Tongue (tissue), 2 donors: ENCODE measurements around the gene SERPINA3. TPM values are rescaled to one million over a fixed set of nuclear protein-coding genes. Genes with fewer than 3 reads are reported as not detected.

Experiments
- DNase-seq: peaks from one replicate; pipeline ENCODE4 v3.0.0-alpha.2; 2015
- total RNA-seq: library from RNA; depleted of rRNA; stranded (reverse); fragments of >200 nt; gene quantifications from one replicate; pipeline ENCODE4 v1.2.3, GENCODE V29; 2014

Gene SERPINA3
- total RNA-seq, 1 donor from 2014 or later = 1.5 TPM

DNA sequence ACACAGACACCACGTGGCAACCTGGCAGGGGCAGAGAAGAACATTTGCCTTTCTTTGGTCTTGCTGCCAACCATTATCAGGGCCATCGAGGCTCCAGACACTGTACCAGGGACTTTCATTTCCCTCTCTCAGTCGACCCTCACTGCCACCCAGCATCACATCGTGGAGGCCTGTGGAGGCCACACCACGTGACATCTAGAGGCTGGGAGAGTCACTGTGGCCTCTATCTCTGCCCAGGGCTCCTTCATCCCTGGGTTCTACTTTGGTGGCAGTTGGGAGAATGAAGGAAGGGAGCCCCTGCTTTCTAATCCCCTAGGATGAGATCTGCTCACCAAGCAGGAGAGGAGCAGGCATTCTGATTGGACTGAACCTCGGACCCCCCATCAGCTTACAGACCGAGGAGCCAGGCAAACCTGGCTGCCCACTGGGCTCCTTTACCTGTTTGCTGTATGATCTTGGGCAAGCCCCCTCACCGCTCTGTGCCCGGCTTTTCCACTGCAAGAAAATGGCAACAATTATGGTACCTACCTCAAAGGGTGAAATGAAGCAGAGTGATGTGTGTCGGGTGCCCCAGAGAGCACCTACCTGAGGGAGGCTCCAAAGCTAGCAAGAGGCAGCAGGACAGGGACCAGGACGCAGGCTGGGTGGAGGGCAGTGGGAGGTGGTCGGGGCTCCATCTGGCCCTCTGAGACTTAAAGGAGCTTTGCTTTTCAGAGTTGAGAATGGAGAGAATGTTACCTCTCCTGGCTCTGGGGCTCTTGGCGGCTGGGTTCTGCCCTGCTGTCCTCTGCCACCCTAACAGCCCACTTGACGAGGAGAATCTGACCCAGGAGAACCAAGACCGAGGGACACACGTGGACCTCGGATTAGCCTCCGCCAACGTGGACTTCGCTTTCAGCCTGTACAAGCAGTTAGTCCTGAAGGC, 1.8 kb downstream of the SERPINA3 start:
- no peak for DNase-seq

DNA sequence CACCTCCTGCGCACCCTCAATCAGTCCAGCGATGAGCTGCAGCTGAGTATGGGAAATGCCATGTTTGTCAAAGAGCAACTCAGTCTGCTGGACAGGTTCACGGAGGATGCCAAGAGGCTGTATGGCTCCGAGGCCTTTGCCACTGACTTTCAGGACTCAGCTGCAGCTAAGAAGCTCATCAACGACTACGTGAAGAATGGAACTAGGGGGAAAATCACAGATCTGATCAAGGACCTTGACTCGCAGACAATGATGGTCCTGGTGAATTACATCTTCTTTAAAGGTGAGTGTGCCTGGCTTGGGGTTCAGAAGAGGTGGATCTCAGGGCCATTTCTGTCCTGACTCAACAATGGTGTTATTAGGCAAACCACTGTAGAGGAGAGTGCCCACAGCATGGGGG, 2.6 kb downstream of the SERPINA3 start:
- no peak for DNase-seq

DNA sequence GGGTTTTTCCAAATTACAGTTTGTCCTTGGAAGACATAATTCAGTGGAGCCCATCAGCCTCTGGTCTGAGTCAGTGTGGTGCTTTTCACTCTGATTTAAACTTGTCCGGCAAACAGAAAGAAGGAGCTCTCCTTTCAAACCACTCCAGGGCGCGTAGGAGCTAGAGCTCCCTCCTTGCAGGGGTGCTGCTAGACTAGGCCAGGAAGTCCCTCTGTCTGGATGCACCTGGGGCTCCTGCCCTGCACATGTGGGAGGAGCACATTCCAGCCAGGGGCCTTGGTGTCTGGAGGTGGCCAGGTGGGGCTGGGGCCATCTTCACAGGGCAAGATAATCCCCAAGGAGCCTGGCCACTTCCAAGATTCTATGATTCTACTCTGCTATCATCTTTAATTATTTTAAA, 3.1 kb downstream of the SERPINA3 start:
- DNase-seq = no peak

DNA sequence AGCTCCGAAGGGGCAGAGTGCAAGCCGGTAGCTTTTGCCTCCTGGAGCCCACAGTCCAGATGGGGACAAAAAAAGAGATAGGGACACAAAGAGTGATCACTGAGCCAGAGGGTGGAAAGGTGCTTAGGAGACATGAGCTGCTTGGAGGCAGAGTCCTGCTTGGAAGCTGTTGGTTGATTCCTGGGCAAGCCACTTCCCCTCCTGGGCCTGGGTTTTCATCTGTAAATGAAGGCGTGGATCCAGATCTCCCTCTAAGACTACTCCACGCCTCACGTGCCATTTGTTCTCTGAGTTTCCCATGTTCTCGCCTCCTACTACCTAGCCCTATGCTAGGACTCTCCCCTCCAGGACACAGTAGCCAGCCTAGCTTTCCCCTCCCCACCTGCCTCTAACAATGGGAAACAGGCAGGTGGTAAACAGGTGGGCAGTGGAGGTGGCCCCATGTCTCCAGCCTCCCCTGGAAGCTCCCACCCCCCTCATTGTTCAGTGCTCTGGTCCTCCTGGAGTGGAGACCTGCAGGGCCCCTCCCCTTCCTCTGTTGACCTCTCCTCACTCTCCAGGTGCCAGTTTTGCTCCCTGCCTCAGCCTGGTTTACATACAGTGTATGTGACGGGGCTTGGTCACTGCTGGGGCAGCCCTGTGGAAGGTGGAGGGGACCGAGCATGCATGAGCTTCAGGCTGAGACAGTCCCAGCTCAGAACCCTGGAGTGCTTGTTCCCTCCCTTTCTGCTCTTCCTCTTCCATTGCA, 3.8 kb downstream of the SERPINA3 start:
- no peak for DNase-seq

DNA sequence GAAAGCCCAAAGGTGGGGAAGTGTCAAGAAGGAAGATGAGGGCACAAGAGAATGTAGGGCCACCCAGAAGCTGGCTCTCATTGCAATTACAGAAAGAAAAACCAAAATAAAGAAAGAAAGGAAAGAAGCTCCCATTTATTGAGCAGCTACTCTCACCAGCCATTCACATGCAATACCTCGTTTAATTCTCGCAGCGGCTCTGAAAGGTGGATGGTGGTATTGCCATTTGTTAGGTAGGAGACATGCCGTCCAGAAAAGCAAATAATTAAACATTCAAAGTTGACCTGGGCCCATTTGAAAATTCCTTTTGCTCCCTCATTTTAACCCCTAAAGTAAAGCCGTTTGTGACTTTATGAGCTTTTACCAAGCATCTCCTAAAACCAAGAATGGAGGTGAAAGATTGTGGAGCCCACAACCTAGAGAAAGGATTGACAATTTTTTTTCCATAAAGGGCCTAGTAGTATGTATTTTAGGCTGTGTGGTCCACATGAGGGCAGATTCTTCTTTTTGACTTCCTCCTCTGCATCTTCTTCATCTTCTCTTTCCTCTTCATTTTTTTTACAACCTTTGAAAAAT, 5.3 kb downstream of the SERPINA3 start:
- no peak for DNase-seq

DNA sequence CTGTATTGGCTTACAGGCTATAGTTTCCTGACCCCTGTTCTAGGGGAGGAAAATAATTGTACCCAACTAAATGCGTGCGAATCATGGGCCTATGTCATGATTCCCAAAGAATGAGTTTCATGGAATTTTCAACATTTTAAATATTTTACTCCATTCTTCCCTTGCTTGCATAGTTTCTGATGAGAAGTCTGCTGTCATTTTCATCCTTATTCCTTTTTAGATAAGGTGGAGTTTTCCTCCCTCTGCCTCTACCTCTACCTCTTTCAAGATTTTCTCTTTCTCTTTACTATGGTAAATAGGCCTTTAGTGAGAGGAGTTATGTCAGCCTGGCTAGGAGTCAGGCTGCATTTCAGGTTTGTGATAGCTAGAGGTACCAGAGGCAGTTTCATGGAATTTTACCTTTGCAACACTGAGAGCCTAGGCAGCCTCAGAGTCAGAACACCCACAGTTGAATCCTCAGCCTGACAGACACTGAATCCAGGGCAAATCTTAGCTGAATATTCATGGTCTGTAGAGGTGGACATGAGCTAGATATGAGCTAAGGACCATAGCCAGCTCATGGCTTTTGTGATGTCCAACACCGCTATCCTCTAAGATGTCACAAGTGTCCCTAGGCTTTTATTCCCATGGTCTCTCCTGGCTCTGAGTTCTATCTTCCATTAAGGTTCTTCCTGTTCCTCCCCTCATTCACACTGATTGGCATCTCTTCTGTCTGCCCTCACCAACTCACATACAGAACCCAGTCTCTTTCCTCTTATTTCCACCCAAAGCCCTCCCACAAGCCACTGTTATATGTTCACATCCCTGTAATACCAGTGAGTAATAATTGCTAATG, 6.0 kb downstream of the SERPINA3 start:
- DNase-seq = no peak

DNA sequence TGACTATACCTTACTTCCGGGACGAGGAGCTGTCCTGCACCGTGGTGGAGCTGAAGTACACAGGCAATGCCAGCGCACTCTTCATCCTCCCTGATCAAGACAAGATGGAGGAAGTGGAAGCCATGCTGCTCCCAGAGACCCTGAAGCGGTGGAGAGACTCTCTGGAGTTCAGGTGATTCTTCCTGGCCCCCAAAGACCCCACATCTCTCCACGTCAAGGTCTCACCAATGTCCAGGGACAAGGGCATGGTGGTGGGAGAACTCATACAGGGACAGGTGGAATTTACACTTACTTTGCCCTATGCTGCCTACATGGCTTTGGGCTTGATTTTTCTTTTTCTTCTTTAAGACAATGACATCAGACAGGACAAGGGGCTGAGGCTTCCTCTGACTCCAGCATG, 7.1 kb downstream of the SERPINA3 start:
- no peak for DNase-seq

DNA sequence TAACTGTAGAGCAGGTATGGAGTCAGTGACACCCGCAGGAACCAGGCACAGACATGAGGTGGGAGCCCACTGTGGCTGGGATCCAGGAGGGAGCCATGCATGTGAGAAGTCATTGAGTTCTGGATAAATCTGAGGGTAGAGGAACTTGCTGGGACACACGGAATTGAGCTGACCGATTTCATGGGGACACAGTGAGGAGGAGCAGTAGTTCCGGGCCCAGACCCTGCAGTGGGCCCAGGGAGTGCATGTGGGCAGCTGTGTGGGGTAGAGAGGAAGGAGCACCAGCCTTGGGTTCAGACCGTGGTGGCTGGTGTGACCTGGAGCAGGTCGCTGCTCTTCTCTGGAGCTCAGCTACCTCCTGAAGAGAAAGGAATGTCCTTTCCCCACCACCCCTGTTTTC, 8.4 kb downstream of the SERPINA3 start:
- DNase-seq = no peak

DNA sequence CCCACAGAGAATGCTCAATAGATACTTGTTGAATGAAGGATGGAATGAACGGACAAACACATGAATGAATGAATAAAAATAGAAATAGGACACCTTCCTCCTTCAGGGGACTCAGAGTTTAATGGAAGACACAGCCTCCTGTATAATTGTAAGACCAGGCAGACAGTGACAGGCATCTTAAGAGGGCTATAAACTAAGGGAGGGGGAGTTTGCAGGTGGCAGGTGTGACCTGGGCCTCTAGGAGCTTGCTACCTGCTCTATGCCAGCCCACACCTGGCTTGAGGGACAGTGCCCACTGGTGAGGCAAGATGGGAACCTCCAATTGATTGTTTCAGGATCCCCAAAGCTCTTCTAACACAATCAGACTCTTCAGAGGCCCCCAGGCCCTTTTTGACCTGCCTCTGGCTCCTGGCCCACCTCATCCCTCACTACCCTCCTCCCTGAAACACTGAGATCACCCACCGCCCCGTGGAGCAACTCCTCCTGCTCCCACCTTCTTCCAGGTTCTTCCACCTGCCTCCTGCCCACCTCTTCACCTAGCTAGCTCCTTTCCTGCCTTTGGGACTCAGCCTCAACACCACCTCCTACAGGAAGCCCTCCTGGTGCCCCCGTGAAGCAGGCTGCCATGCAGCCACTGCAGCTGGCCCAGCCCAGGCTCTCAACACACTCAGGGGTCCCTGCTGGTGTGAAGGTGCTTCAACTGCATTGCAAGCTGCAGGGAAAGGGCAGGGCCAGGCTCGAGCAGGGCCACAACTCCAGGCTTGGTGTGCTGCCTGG, 9.4 kb downstream of the SERPINA3 start:
- no peak for DNase-seq

DNA sequence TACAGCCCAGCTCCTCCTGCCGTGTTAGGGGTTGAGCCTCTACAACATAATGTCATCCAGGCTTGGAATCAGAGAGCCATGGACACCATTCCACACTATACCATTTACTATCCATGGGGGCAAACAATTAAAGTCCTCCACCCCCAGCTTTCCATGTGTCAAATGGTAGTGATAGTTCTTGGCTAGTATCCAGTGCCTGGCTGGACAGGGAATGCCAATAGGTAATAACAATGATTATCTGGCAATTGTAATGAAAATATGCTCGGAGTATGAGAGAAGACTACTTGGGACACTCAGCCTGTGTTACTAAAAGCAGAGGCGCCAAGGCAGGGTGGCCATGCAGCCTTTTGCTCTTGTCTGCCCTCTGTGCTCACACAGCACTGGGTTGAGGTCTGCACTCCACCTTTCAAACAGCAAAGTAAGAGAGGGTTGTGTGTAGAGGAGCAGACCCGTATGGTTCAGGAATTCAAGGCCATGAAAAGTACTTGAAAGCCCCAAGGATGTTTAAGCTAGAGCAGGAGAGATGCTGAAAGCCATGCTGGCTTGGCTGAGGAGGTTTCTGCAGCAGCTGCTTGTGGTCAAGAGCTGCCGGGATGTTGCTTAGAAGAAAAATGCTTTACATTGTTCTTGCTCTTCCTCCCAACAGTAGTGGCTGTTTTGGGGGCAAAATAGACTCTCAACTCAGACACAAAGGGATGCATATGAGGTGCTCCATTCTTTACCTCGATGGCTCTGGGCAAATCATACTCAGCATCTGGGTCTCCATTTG, 10.6 kb downstream of the SERPINA3 start:
- no peak for DNase-seq

DNA sequence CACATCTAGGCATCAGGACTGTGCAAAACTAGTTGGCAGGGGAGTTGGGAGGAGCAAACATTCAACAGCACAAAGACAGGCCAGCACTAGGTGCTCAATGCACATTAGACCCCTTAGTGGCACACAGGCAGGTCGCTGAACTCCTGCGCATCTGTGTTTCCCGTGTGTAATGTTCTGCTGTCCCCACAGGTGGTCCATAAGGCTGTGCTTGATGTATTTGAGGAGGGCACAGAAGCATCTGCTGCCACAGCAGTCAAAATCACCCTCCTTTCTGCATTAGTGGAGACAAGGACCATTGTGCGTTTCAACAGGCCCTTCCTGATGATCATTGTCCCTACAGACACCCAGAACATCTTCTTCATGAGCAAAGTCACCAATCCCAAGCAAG, 11.2 kb downstream of the SERPINA3 start:
- no peak for DNase-seq

DNA sequence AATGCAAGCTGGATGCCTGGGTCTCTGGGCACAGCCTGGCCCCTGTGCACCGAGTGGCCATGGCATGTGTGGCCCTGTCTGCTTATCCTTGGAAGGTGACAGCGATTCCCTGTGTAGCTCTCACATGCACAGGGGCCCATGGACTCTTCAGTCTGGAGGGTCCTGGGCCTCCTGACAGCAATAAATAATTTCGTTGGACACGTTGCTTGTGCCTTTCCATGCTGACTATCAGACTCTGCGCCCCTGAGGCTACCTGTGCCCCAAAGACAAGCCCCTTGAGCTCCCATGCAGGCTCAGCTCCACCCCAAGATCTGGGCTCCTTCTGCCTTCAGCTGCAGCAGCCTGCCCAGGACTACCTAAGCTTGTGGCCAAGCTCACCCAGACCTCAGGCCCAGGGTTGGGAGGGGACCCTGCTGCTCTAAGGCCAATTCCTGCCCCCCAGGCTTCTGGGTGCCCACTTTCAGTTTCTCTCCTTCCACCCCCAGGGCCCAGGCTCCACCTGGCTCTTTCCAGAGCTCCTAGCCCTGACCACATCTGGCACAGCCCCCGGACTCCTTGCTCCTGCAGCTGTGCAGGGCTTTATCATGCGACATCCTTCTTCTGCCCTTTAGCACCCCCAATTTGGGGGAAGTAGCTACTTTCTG, 11.8 kb downstream of the SERPINA3 start:
- DNase-seq = no peak

DNA sequence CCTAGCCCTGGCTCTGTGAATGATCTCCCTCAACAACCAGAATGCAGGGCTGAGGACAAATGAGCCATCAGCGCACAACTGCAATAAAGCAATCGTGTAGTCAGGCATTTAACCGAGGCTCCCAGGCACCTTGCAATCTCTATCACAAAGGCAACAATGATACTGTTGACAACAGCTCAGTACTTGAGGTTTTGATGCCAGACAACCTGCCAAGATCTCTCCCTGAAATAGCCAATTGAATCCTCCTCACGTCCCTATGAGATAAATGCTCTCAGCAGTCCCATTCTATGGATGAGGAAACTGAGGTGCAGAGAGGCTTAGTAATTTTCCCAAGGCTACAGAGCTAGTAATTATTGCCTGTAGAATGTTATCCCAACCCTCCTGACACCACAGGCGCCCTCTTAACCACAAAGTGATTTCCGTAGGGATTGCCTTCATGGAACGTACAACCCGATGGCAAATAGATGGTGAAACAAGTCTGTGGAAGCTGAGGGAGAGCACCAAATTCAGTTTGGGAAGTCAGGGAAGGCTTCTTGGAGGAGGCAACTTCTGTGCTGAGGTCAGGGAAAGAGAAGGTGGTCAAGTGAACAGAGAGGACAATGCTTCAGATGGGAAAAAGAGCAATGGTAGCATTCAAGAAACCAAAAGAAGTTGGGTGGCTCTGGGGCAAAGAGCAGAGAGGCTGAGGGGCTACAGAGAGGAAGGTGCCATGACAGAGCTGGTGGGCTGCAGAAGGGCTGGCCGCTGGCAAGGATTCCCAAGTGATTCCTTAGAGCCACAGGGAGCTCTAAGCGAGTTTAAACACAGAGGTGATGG, 12.6 kb downstream of the SERPINA3 start:
- DNase-seq = no peak

DNA sequence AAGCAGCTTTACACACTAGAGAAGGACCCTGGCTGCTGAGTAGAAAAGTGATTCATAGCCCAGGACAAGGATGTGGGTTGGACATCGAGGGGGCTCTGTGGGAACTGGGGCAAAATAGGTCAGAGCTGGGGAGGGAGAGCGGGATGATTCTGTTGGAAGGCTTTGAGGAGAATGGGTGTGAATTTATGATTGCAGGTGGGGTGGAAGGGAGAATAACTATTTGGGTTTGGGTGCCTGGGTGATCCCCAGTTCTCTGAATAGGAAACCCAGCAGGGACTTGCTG, 13.1 kb downstream of the SERPINA3 start:
- DNase-seq = no peak

DNA sequence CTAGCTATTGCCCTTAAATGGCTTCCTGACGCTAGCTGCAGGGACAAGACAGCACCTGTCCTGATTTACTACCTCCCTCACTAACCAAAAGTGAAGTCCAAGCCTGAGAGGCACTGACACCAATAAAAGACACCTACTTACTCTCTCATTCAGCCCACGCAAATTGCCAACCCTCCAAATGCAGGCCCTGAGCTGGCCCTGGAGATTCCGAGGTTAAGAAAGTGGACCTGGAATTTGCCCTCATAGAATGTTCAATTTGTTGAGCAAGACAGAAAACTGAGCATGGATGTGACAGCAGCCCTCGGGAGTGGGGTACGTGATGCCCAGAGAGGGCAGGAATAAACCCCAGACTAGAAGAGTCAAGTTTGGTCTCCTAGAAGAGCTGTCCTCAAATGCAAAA, 16.4 kb downstream of the SERPINA3 start:
- no peak for DNase-seq

DNA sequence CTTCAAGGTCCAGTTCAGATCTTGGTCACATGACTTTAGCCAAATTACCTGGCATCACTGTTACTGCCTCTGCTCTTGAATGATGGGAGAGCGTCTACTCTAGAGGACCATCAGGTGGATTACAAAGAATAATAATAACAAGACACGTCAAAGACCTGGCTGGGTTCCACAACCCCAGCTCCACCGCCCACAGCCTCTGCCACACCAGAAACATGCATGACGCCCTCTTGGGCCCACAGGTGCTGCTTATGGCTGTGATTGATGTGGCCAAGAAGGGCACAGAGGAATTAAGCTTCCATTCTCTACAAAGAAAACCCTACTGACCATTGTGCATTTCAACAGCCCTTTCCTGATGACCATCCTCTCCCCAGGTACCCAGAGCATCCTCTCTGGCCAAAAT, 18.2 kb downstream of the SERPINA3 start:
- no peak for DNase-seq

DNA sequence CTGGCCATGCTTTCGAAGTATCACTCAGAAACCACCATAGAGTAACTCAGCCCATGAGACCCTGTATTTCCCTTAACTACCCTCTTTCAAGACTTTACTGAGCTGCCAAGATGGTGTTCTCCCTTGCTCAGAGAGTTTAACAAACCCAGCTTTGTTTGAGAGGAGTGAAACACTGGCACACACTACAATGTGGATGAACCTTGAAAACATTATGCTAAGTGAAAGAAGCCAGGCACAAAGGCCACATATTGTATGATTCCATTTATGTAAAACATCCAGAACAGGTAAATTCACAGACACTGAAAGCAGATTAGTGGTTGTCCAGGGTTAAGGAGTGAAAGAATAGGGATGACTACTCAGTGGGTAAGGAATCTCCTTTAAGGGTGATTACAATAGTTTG, 18.9 kb downstream of the SERPINA3 start:
- no peak for DNase-seq

DNA sequence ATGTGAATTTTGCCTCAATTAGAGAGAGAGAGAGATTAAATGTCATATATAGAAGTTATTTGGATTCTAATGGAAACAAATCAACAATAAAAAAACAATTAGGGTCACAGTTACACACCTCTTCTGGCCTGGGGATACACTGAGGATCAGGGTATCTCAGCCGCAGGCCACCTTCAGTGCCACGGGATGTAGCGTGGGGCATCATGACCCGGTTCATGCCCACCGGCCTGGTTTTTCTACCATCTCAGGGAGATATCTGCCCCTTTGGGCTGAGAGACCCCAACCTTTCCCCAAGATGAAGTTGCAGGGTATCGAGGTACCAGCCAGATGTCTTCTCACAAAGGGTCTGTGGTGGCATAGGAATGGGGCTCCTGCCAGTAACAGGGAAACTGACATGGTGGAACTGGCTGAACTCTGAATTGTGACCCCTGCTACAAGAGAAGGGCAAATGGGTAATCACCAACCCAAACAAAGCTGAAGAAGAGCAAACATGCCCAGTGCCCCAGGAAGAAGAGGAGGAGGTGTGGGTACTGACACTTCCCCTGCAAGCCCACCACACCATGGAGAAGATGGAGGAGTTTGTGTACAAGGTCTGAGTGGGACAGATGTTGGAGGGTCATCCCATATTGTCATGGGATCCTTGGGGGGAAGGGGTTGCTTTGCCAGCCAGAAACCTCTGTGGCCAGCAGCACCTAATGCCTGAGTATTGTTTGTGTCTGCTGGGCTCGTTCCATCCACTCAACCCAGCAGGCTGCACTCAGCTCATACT, 19.5 kb downstream of the SERPINA3 start:
- no peak for DNase-seq

DNA sequence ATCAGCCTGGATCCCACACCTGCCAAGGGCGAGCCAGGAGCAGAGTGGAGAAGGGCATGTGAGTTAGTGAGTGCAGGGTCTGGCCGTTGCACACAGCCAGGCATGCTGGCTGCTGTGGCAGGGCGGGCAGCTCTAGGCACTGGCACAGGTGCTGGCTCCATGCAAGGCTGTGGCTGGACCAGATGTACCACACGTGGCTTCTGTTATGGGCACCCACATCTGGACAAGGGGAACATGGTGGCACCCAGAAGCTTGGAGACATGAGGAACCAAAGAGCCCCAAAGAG, 20.1 kb downstream of the SERPINA3 start:
- DNase-seq = no peak
